WERI-Rb-1 (cell line): ENCODE results near the gene ROR1.

Experiments used
- DNase-seq: peaks from one replicate; pipeline ENCODE4 v3.0.0-alpha.2; 2020
- H3K27ac ChIP-seq: fragments of 250-450 bp; sonication (Bioruptor Pico); 2 replicates; pipeline ENCODE4 v1.5.1; 2020; ENCODE audit warnings: mild to moderate bottlenecking, moderate library complexity
- H3K27me3 ChIP-seq: fragments of 250-450 bp; sonication (Bioruptor Pico); 2 replicates; pipeline ENCODE4 v1.5.1; 2021; ENCODE audit warnings: mild to moderate bottlenecking, low read depth, moderate library complexity; ENCODE audit not compliant: insufficient read depth, severe bottlenecking
- H3K36me3 ChIP-seq: fragments of 250-450 bp; sonication (Bioruptor Pico); 2 replicates; pipeline ENCODE4 v1.5.1; 2020; ENCODE audit warnings: mild to moderate bottlenecking, moderate library complexity
- H3K4me3 ChIP-seq: 2 replicates; pipeline ENCODE4 v1.5.1; 2011; ENCODE audit warnings: low read depth, mild to moderate bottlenecking, control low read depth, low read length
- H3K9me3 ChIP-seq: fragments of 250-450 bp; sonication (Bioruptor Pico); 2 replicates; pipeline ENCODE4 v1.5.1; 2021; ENCODE audit warnings: mild to moderate bottlenecking, moderate library complexity; ENCODE audit not compliant: severe bottlenecking
- CTCF ChIP-seq: IDR thresholded peaks from 2 replicates; pipeline ENCODE4 v1.5.1; 2011; ENCODE audit warnings: low read depth, mild to moderate bottlenecking, control low read depth, inconsistent platforms, low read length

Gene ROR1

GRCh38 chr1:63773815-63774616 is at the start of gene ROR1:
ROR1 (plus strand) TSS chr1:63774017.
- no peaks in the 10 kb centered on the region for H3K27me3 ChIP-seq
- peak within 1 kb of the TSS; percentile 79 for H3K4me3 ChIP-seq
- no peaks in the 10 kb centered on the region for H3K9me3 ChIP-seq
- DNase-seq = peak; percentile 93
- H3K27ac ChIP-seq = peak within 1 kb of the TSS; percentile 63
- TF ChIP-seq CTCF = peak; percentile 81
- H3K36me3 ChIP-seq = no peaks in the 10 kb centered on the region

GRCh38 chr1:63724375-63724899 is 49.4 kb upstream of the ROR1 start:
- TF ChIP-seq CTCF = no peak
- H3K27ac ChIP-seq = no peak overlapping the region
- H3K36me3 ChIP-seq = no peaks in the 10 kb centered on the region
- no peak overlapping the region for H3K4me3 ChIP-seq
- no peak for DNase-seq
- no peaks in the 10 kb centered on the region for H3K27me3 ChIP-seq
- H3K9me3 ChIP-seq = no peaks in the 10 kb centered on the region

GRCh38 chr1:63728611-63729226 is 45.1 kb upstream of the ROR1 start:
- H3K4me3 ChIP-seq = no peak overlapping the region
- no peak for TF ChIP-seq CTCF
- H3K27me3 ChIP-seq = no peaks in the 10 kb centered on the region
- H3K36me3 ChIP-seq = no peaks in the 10 kb centered on the region
- no peaks in the 10 kb centered on the region for H3K9me3 ChIP-seq
- no peak overlapping the region for H3K27ac ChIP-seq
- DNase-seq = no peak

- Histone ChIP-seq H3K9me3 (no peaks in the 10 kb centered on the region), H3K27ac (no peak overlapping the region)
- TF ChIP-seq CTCF = no peak
These were observed 44.6 kb upstream of the ROR1 start for GRCh38 chr1:63729227-63729620.

GRCh38 chr1:63730211-63730610 is 43.6 kb upstream of the ROR1 start:
- Histone ChIP-seq H3K36me3 (no peaks in the 10 kb centered on the region), H3K27ac (no peak overlapping the region), H3K27me3 (no peaks in the 10 kb centered on the region), H3K4me3 (no peak overlapping the region), H3K9me3 (no peaks in the 10 kb centered on the region)
- DNase-seq = no peak
- no peak for TF ChIP-seq CTCF

More at GRCh38 chr1:63729227-63729620, 44.6 kb upstream of the ROR1 start:
- no peak for DNase-seq
- Histone ChIP-seq H3K27me3 (no peaks in the 10 kb centered on the region), H3K4me3 (no peak overlapping the region), H3K36me3 (no peaks in the 10 kb centered on the region)
